HG03108 (cell line): Measurements from ENCODE around the gene RETREG1.
"Not testable (repeated sequence)": the region's sequence is repeated elsewhere in the genome, so short reads cannot be mapped to it uniquely, and the experiment has no call there.

Experiments
- ATAC-seq: cut with Tn5 transposase; IDR thresholded peaks from one replicate; pipeline ENCODE4 v1.9.1; 2021; ENCODE audit warnings: moderate library complexity; ENCODE audit not compliant: unreplicated experiment

RETREG1 gene, protein sequence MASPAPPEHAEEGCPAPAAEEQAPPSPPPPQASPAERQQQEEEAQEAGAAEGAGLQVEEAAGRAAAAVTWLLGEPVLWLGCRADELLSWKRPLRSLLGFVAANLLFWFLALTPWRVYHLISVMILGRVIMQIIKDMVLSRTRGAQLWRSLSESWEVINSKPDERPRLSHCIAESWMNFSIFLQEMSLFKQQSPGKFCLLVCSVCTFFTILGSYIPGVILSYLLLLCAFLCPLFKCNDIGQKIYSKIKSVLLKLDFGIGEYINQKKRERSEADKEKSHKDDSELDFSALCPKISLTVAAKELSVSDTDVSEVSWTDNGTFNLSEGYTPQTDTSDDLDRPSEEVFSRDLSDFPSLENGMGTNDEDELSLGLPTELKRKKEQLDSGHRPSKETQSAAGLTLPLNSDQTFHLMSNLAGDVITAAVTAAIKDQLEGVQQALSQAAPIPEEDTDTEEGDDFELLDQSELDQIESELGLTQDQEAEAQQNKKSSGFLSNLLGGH

DNA sequence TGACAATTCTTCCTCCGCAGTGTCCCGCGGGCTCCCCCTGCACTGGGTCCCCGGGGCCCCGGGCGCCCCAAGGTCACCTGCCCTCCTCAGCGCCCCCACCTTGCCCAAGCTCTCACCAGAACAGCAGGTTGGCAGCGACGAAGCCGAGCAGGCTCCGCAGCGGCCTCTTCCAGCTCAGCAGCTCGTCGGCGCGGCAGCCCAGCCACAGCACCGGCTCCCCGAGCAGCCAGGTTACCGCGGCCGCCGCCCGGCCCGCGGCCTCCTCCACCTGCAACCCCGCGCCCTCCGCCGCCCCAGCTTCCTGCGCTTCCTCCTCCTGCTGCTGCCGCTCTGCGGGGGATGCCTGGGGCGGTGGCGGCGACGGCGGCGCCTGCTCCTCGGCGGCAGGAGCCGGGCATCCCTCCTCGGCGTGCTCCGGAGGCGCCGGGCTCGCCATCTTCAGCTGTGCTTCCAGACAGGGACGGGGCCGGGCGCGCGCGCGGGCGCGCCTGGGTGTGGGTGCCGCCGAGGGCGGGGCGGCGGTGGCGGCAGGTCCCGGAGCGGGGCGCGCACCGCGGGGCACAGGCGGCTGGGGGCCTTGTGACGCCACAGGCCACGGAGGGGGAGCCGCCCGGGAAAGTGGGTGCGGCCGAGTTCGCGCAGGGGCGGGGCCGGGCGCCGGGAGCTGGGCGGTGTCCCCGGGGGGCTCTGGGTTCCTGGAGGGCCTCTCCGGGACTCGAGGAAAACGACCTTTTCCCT is at the start of gene RETREG1:
RETREG1 (minus strand) TSS at position 462 of the 738 bp plus-strand sequence; CDS start at position 436, 26 bp downstream.
- peak; percentile 45 for ATAC-seq

DNA sequence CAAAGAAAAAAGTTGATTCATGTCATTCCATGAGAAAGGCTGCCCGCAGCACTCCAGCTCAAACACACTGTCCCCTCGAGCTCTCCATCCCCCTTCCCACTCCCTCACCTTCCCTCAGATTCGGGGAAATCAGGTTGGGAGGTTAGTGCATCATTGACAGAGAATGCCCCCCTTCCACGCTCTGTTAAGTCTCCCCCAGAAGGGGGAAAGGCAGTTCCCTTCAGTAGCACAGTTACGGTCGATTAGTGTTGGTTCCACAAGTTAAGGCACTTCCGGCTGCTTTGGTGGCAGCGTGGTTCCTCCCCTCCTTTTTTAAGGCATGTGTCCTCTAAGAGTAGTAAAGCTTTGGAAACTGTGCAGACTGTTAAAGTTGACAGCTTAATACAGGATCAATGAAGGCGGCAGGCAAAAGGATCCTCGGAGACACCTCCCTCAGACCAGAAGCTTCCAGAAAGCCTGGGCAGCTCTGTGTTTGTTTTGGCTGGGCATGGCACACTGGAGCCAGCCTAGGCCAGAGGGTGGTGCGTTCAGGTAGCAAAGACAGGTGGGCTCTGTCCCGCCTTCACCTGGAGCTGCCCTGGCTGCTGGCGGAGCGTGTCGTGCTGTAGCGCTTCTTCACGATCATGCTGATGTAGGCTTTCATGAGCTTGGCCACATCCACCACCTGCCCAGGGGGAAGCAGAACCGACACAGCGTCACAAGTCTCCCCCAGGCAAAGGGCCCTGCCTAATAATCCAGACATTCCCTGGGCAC is 49.5 kb upstream of the RETREG1 start:
- ATAC-seq, result no peak

DNA sequence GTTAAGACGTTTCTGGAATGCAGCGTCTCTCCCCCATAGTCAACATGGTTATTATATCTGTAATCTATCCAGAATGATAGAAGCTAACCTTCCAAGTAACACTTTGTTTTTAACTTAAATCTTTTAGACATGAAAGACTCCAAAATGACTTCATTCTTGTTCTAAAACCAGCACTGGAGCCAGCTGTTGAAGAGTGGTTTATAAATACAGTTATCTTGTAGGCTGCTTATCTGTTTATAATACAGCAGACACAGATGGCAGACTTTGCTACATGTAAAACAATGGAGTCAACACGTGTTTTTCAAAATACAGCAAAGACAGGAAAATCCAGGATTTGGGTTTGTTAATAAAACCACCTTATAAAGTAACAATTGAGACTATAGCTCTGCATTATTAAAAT is 48.8 kb upstream of the RETREG1 start:
- ATAC-seq, result no peak

DNA sequence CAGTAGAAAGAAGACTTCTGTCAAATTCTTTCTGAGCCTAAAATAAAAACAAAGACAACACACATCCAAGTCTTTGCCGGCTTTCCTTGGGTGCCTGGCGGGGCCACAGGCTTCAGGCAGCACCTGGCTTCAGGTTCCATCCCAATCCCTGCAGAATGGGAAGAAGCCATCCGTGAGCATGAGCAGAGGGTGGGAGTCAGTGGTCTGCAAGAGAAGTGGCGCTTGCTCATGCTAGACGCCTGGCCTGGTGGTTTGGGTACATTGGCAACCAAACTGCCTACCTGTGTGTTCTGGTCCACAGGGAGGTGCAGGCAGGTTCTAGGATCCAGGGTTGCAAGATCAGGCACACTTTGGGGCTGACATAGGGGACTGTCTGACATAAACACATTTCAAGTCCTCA is 47.6 kb upstream of the RETREG1 start:
- no peak for ATAC-seq

DNA sequence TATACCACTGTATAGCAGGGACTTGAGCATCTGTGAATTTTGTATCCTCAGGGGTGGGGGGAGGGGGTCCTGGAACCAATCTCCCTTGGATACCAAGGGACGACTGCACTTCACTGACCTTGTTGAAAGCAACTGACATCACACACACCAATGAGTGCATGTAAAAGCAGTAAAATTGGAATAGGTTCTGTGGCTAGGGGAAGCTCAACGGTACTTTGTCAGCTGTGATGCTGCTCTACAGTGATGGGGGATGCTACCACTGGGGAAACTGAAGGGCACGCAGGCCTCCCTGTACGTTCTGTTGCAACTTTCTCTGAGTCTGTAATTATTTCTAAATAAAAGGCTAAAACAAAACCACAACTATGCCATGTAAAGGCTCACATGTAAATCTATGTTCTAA is 47.0 kb upstream of the RETREG1 start:
- no peak for ATAC-seq

DNA sequence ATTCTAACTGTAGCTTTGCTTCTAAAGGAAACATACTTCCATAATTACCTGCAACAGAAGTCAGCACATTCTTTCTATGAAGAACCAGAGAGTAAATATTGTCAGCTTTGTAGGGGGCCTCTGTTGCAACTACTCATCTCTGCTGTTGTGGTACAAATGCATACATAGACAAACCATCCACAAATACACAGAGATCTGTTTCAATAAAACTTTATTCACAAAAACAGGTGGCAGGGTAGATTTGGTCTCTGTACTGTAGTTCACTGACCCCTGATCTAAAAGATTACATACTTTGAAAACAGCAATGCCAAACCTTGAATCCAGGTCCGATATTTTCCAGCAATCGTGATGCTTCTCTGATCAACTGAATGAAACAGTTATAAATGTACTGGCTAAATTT is 44.9 kb upstream of the RETREG1 start:
- no peak for ATAC-seq

DNA sequence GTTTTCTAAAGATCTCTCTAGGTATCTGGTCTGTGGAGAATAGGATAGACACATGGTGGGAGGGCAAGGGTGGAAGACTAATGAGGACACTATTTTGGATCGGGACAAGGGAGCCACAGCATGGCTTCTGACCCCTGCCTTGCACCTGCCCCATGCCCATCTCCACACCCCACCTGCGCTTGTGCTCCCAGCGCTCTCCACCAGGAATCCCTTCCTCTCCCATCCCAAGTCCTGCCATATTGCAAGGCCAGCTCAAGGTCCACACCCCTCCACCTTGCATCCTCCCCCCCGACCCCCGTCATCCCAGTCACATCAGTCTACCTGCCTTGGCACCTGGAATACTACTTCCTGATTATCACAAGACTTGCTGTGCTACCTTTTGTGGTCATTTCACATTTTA is 44.2 kb upstream of the RETREG1 start:
- ATAC-seq, result no peak

DNA sequence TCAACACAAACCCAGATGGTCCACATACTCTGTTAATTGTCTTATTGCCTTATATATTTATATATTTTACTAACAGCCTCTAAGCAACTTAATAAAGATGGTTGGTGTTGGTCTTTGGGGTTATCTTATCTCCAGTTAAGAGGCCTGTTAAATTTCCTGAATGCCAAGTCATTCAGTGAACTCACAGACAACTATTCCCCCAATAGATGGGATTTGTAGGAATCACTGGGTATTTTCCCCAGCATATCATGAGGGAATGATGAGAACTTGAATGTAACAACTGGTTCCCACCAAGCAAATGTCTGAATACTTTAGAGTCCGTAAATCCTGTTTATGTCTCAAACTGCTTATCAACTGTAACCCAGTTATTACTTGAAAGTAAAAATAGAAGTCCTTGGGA is 42.7 kb upstream of the RETREG1 start:
- ATAC-seq, result no peak

DNA sequence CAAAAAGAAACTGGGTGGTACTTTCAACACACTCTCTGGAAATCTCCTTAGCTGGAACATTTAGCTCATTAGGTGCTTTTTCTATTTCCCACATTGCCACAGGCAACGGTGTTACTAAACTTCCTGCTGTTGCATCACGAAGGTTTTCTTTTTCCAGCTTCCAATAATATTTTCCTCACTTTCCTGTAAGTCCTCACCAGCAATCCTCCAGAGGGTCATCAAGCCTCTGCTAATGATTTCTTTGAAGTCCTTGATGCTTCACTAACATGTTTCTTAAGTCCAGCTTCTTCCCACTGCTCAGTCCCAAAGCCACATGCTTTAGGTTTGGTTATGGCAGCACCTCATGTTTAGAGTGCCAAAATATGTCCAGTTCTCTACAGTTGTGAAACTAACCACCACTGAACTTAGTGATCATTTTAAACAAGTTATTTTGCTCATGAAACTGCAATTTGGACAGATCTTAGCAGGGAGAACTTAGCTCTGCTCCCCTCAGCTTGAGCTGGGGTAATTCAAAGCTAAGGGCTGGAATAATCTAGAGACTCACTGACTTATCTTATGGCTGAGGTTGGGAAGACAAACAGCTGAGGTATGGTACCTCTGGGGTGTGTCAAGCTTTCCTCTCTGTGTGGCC is 39.9 kb upstream of the RETREG1 start:
- ATAC-seq, result no peak

DNA sequence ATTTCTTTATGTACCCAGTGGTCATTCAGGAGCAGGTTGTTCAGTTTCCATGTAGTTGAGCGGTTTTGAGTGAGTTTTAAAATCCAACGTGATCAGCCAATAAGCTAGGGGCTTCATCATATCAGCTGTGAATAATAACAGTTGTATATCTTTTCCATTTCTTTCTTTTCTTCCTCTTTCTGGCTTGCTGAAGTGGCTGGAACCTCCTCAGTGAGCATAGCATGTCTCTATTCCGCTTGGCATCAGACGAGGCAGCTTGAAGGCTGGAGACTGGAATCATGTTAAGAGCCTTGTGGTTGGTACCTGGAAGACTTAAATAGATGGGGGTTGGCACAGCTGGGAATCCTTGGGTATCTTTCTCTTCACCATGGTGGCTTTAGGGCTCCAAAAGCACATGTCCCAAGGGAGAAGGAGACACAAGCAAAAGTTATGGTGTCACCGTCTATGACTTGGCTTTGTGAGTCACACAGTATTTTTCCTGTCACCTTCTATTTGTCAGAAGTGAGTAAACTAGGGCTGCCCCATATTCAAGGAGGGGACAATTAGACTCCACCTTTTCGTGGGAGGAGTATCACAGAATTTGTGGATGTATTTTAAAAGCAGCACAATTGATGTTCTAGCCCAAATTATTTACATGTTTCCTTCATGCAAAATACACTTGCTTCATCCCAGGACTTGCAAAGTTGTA is 38.0 kb upstream of the RETREG1 start:
- no peak for ATAC-seq

DNA sequence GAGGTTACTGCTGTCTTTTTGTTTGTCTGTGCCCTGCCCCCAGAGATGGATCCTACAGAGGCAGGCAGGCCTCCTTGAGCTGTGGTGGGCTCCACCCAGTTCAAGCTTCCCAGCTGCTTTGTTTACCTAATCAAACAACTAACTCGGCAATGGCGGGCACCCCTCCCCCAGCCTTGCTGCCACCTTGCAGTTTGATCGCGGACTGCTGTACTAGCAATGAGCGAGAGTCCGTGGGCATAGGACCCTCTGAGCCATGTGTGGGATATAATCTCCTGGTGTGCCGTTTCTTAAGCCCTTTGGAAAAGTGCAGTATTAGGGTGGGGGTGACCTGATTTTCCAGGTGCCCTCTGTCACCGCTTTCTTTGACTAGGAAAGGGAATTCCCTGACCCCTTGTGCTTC is 31.9 kb upstream of the RETREG1 start:
- ATAC-seq, result not testable (repeated sequence)

DNA sequence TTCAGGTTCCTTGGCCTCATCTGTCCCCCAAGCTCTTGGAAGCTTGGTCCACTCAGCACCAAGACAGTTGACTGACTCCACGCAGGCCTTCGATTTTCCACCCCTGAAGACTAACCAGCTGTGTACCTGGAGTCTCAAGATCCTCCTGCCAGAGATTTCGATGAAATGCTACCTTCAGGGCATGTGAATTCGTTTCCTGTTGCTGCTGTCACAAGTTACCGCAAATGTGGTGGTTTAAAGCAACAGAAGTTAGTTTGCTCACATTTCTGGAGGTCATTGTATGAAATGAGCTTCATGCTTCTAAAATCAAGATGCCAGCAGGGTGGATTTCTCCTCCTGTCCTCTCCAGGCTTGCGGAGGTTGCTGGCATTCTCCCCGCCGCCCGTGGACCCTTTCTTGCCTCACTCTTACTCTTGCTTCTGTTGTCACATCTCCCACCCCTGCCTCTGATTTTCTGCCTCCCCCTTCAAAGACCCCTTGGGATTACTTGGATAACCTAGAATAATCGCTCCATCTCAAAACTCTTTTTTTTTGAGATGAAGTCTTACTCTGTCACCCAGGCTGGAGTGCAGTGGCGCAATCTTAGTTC is 27.6 kb upstream of the RETREG1 start:
- no peak for ATAC-seq

DNA sequence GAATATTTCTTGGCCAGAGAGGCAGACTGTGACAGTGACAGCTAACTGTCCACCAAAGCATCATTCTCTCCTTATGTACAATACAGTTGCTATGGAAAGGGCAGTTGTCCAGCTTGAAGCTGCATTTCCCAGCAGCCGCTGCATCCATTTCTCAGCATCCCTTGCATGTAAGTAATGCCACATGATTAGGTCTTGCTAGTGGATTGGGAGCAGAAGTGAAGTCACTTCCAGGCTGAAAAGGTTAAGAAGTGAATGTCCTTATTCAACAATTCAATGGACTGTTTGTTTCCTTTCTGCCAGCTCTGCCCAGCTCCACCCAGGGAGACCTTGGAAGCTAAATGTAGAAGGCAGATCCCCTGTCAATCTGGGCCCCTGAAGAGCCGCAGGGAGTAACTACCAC is 26.1 kb upstream of the RETREG1 start:
- no peak for ATAC-seq

DNA sequence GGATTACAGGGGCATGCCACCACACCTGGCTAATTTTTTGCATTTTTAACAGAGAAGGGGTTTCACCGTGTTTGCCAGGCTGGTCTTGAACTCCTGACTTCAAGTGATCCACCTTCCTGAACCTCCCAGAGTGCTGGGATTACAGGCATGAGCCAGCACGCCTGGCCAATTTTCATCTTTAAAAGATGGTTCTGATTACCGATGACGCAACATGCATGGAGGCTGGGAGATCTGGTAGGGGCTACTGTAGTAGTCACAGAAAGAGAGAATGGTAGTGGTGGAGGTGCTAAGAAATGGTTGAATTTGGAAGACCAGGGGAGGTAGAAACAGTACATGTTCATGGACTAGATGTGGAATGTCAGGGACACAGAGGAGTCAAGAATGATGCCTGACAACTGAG is 22.4 kb upstream of the RETREG1 start:
- ATAC-seq, result no peak

DNA sequence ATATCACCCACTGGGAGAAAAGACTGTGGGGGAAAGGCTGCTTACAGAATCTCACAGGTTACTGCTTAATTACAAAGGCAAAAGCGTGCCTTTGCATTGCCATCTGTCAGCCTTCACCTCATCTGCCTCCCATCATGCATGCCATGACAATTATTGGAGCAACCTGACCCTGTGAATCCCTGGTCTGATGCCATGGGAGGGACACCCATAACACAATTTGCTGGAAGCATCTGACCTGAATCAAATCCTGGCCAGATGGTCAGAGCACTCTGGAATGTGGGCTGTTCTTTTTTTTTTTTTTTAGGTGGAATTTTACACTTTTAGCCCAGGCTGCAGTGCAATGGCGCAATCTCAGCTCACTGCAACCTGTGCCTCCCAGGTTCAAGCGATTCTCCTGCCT is 11.6 kb upstream of the RETREG1 start:
- ATAC-seq, result no peak

DNA sequence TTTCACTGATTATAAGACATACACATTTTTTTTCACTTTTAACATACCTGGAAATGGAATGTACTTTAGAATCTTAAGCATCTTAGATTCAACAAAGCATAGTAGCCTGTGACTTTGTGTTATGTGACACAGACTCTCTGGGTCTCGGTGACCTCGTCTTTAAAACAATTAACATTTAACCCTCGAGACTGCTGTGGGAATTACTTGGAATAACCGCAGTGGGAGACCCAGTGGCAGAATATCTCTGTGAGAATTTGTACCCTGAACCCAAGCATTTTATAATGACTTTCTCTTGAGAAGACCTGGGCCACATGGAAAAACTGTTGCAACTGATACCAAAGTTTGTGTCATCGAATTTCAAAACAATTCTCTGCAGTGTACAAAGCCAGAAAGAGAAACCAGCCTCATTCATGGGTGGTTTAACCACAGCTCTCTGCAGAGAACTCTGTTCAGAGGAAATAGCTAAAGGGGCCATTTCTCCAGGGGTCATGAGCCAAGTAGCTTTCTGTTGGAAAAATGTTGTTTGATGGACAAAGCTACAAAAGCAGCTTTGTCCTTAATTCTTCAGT is 10.0 kb upstream of the RETREG1 start:
- no peak for ATAC-seq

DNA sequence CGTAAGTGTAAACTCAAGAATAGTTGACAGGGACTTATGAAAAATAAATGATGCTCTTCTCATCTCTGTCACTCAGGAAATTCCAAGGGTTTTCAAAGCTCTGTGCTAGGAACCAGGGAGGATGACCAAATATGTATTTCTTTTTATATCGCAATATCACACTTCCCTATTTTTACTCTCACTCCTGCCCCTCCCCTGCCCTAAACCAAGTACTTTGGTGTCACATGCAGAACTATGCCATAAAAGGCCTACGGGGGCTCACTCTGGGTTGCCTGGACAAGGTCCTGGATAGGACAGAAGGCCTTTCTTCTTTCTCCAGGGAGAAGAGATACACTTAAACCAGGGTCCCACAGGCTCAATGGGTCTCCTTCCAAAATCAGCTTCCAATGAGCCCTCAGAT is 8.3 kb upstream of the RETREG1 start:
- ATAC-seq, result no peak

DNA sequence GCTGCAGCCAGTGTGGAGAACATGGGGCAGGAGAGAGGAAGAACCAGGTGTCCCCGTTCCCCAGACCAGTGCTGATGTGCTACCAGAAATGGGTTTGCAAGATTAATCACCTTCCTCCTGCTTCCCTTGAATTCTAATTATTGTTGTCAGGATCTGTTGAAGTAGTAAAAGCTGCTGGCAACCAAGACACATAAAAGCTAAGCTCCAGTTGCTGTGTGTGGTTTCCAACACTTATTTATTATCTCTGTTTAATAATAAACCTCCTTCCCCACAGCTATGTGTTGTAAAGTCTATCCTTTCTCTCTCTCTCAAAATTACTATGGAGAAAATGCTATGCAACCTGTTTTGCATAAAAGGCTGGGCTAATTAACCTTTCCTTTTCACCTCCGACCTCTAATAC is 2.3 kb upstream of the RETREG1 start:
- ATAC-seq, result no peak

DNA sequence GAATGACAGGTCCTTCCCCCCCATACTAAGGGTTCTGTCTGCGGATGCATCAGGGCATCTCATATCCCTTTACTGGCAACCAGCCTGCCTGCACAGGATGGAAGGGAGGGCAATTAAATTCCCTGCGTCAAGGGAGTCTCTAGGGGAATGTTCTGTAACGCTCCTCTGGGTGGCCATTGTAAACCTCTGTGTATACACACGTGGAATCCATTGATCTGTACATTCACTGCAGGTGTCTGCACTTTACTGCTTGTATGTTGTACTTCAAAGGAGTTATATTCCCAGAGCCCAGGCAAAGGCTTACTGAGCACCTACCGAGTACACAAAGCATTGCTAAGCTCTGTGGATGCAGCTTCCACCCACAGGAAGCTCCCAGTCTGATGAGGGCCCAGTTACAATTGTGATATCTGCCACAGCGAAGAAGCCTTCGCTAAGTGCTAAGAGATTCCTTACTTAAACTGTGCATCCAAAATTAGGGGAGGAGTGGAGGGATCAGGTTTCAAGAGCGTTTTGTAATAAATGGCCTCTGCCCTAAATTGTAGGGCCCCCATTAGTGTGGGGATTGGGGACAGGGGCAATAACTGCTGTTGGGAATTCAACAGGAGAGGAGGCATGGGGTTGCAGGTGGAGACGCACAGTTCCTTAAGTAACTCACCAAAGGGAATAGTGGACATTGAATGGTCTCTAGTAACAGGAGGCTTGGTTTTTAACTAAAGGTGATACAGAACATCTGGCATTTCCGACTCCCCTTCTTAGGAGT is 1.5 kb upstream of the RETREG1 start:
- no peak for ATAC-seq
